HG03045 (cell line): ENCODE results near the gene ADGRG2.

ENCODE experiments used
- ATAC-seq: cut with Tn5 transposase; IDR thresholded peaks from one replicate; pipeline ENCODE4 v1.9.1; 2021; ENCODE audit warnings: mild to moderate bottlenecking, moderate library complexity; ENCODE audit not compliant: unreplicated experiment

ADGRG2 gene

DNA sequence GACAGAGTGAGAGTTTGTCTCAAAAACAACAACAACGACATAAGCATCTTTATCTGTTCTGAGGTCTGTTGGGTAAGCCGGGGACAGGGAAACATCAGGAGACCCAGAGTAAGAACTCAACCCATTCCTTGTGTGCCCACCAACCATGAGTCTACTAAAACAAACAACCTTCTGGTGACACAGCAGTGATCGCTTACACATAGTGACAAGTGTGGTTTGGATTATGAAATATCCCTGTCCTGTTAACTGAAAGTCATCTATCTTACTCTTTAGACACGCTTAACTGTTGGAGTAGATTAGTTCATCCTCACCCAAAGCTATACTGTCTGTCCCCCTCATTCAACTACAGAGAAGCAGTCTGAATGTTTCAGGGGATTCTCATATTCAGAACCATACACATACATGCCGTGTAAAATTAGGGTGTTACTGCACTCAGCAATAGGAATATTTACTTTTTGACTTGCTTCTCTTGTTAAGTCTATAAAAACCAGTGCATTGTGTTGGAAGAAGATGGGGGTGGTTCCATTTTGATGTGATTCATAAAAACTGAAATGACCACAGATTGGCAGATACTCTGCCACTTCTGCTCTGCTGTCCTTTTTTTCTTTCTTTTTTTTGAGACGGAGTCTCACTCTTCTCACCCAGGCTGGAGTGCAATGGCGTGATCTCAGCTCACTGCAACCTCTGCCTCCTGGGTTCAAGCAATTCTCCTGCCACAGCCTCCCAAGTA, 165.8 kb downstream of the ADGRG2 start:
- no peak for ATAC-seq

DNA sequence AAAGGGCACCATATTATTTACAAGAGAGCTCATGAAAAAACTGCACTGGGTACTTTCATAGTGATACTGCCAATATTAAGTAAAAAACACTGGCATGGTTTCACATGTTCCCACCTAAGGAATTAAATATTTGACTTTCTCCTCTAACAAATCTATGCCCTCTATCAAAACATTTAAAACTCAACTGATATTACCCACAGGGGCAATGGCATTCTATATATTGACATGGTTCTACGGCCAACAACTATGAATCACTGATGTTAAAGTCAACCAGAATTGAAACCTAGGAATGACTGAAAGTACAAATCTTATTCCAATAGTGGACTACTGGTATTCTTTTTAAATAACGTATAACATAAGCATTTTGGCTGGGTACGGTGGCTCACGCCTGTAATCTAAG, 166.6 kb downstream of the ADGRG2 start:
- no peak for ATAC-seq

DNA sequence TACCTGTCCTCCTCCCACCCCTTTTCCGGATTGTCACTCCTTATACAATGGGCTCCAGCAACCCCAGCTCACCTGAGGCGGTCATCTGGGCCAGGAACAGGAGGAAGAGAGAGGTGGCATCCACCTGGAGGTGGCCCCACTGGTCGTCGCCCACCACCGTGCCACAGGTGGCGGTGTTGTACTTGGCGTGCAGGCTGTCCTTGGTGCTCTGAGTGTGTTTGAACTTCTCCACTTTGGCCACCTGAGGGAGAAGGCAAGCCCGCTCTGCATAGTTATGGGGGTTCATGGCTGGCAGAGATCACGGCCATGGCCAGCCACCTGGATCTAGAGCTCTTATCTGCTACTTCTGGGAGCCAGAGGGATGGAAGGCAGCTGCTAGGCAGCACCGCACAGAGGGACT, 171.2 kb downstream of the ADGRG2 start:
- ATAC-seq = no peak

DNA sequence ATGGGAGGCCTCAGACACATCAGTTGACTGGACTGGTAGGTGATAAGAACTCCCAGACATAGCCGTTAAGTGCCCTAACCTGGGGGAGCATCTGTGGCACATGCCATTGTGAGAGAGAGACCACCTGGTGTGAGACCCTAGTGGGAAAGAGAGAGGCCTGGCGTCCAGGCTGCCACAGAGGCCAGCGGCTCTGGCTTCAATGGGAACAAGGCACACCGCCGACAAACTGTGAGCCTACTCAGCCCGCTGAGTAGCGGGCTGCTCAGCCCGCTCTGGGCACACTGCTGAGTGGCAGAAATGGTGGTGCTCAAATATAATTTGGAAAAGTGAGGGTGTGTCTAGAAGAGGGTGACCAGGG, 172.3 kb downstream of the ADGRG2 start:
- ATAC-seq = no peak

DNA sequence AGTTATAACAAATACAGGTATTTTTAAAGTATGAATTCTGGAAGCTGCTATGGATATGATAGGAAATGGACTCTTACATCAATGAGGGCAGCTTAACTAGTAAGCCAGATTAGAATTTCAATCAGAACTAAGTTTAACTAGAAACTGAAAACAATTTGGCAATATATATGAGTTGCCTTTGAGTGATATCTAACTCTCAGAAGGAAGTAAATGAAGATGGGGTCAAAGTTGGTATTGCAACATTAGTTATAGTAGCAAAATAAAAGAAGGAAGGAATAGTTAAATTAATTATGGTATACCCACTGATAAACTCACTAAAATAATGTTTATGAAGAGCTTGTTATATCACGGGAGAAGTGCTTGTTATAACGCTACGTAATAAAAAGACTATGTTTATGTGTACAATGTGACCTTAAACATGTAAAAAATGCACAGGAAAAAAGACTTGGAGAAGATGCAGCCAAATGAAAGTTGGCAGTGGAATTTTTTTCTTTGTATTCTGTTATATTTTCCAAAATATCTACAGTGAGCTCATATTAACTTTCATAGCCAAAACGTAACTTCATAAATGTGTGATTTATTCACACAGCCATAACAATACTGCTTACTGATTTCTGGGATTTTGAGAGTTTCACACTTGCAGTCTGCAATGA, 172.9 kb downstream of the ADGRG2 start:
- no peak for ATAC-seq

DNA sequence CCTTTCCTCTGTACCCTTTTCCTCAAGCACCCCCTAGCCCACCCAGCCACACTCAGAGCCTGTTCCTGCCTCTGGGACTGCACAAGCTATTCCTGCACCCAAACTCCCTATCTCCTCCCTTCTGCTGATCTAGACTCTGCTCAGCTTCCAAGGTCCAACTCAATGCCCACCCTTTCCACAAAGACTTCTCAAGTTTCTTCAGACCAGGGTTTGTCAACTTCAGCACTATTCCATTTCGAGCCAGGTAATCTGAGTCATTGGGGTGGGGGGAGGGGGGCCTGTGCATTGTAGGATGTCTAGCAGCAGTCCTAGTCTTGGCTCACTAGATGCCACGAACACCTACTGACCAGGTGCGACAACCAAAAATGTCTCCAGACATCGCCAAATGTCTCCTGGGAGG, 175.7 kb downstream of the ADGRG2 start:
- no peak for ATAC-seq

DNA sequence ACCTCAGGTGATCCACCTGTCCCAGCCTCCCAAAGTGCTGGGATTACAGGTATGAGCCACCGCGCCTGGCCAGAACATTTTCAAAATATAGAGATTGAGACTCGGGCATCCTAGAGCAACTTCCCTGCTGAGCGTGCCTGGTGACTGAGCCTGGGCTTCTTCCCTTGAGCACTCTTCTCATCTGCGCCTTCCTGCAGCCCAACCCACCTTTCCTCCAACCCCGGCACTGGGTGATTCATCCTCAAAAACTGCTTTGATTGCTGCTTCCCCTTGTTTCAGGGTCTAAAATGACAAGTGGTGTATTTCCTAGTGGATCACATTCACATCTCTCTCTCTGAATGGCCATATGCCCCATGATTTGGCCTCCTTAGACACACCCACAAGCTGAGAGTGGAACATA, 176.1 kb downstream of the ADGRG2 start:
- no peak for ATAC-seq

DNA sequence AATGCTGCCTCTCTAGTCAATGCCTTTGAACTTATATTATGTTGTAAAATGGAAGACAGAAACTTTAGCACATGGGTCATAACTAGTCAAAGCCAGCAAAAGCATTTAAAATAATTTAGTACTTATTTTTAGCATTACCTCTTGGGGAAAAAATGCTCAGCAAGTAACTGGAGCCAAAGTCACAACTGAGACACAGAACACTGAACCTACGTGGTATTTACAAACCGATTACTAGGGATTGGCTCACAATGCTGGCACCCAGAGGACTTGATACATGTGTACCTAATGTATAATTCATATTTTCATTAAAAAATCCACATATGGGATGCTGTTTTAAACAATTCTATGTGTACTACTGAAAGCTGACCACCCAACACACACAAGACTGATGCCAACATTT, 176.8 kb downstream of the ADGRG2 start:
- no peak for ATAC-seq

DNA sequence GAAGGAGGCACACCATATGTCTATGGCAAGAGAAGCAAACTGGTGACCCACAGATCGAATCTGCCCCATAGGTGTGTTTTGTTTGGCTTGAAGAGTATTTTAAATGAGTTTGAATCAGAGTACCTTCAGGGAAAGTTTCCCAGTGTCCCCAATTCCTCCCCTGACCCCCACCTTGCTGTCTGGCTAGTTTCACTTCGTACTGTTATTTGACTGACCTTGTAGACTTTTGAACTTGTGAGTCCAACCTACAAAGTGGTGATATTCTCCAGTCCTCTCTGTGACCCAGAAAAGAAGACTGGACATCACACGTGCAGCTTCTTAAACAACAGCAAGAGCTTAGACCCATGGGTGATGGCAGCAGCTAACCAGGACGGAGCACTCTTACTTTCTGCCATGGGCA, 177.8 kb downstream of the ADGRG2 start:
- ATAC-seq = no peak

DNA sequence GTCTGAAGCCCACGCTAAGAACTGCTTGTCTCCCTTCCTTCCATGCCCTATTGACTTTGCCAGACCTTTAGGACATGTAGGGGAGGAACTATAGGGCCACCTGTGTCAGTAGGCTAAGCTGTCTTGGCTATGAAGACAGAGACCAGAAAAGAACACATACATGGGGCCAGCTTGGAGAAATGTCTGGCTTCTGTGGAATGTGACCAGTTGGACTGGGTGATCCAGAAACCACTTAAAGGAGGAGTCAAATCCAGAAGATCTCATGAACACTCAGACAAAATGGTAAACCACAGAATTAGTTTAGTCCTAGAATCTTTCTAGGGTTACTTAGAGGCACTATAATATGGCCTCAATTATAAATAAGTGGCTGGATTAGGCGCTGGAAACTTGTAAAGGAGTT, 180.4 kb downstream of the ADGRG2 start:
- ATAC-seq = no peak
